Uterus (tissue), 4 donors: ENCODE data around the gene SLX4IP. TPM values are rescaled to one million over a fixed set of nuclear protein-coding genes. Genes with fewer than 3 reads are reported as not detected.
"Not testable (repeated sequence)": the region's sequence is repeated elsewhere in the genome, so short reads cannot be mapped to it uniquely, and the experiment has no call there.

Experiments used
- DNase-seq, 2 donors: peaks; one replicate each; pipeline ENCODE4 v3.0.0-alpha.2; 2019 to 2020
- H3K27ac ChIP-seq, 2 donors: fragments of 200-600 bp; sonication (generic); 1 replicate in 1 of 2; 2 replicates in 1 of 2; pipeline ENCODE4 v1.5.1; 2016 to 2018
- H3K27me3 ChIP-seq, 2 donors: fragments of 200-600 bp; sonication (generic); one replicate each; pipeline ENCODE4 v1.5.1; 2018 to 2019; ENCODE audit warnings: control low read depth in 1 of 2
- H3K36me3 ChIP-seq, 2 donors: fragments of 200-600 bp; sonication (generic); one replicate each; pipeline ENCODE4 v1.5.1; 2019; ENCODE audit warnings: control low read depth in 1 of 2
- H3K4me1 ChIP-seq, 2 donors: fragments of 200-600 bp; sonication (generic); one replicate each; pipeline ENCODE4 v1.5.1; 2018 to 2019; ENCODE audit warnings: control low read depth in 1 of 2
- H3K4me3 ChIP-seq, 2 donors: fragments of 200-600 bp; sonication (generic); 1 replicate in 1 of 2; 2 replicates in 1 of 2; pipeline ENCODE4 v1.5.1; 2018 to 2019; ENCODE audit warnings: mild to moderate bottlenecking in 1 of 2
- H3K9me3 ChIP-seq, 2 donors: fragments of 200-600 bp; sonication (generic); one replicate each; pipeline ENCODE4 v1.5.1; 2019; ENCODE audit warnings: control low read depth in 1 of 2
- CTCF ChIP-seq, 4 experiments: fragments of 200-600 bp in 2 of 4; fragments of 450-650 bp in 2 of 4; sonication (generic) in 2 of 4; IDR thresholded peaks; one replicate each; pipeline ENCODE4 v1.5.1; 2016 to 2019; ENCODE audit warnings: antibody characterized with exemption in 4 of 4, mild to moderate bottlenecking in 2 of 4, moderate library complexity in 1 of 4
- POLR2A ChIP-seq, 2 donors: fragments of 450-650 bp; IDR thresholded peaks; one replicate each; pipeline ENCODE4 v1.6.1; 2016; ENCODE audit warnings: antibody characterized with exemption in 2 of 2, mild to moderate bottlenecking in 1 of 2, moderate library complexity in 1 of 2
- intact Hi-C: fragments of 100-400 bp; cut with DNase I; formaldehyde crosslinking; loops from one replicate; pipeline ENCODE4 v1.15.1; 2023; ENCODE audit warnings: low total_unique reads
- total RNA-seq, 4 donors: library from RNA; depleted of rRNA in 3 of 4; stranded (reverse); fragments of >200 nt in 3 of 4; gene quantifications; one replicate each; pipeline versions ENCODE4 v1.1.0 to v1.2.4, GENCODE V29; 2014 to 2023
- donor health status: DM: yes; HTN: yes; CAD: no.

The SLX4IP gene
- total RNA-seq, 4 donors from 2014 or later: 0.51 to 7.1 (median 2.0) TPM

GRCh38 chr20:10415013-10415650, 20.0 kb upstream of the SLX4IP start:
- DNase-seq: no peak
- H3K9me3 ChIP-seq: no peaks in the 10 kb centered on the region
- intact Hi-C loops: no loop called here

GRCh38 chr20:10417218-10417617, 17.9 kb upstream of the SLX4IP start:
- DNase-seq, H3K9me3 ChIP-seq, H3K36me3 ChIP-seq, H3K4me3 ChIP-seq, H3K27ac ChIP-seq, H3K27me3 ChIP-seq, H3K4me1 ChIP-seq, intact Hi-C loops: not testable (repeated sequence)

More at GRCh38 chr20:10415013-10415650, 20.0 kb upstream of the SLX4IP start:
- Histone ChIP-seq H3K27me3 (no peaks in the 10 kb centered on the region), H3K4me1 (no peaks in the 10 kb centered on the region), H3K4me3 (no peak overlapping the region), H3K27ac (no peak overlapping the region), H3K36me3 (no peaks in the 10 kb centered on the region)
- TF ChIP-seq POLR2A (IDR thresholded peaks at IDR 0.05): no peak
- TF ChIP-seq CTCF (IDR thresholded peaks at IDR 0.05): no peak

- no peak overlapping the region for H3K4me3 ChIP-seq
- H3K4me1 ChIP-seq: no peaks in the 10 kb centered on the region
- no peak overlapping the region for H3K27ac ChIP-seq
- TF ChIP-seq CTCF (IDR thresholded peaks at IDR 0.05) (no peak), POLR2A (IDR thresholded peaks at IDR 0.05) (no peak)
- no peaks in the 10 kb centered on the region for H3K27me3 ChIP-seq
- DNase-seq: no peak
- intact Hi-C loops: loop anchor here (10.0 kb wide), 1 partner anchor 445 kb away; no protein-coding TSS in a partner anchor
- no peaks in the 10 kb centered on the region for H3K9me3 ChIP-seq
- H3K36me3 ChIP-seq: no peaks in the 10 kb centered on the region
Measured at GRCh38 chr20:10419550-10420133, 15.5 kb upstream of the SLX4IP start.

- Histone ChIP-seq H3K4me1 (no peaks in the 10 kb centered on the region), H3K9me3 (no peaks in the 10 kb centered on the region), H3K36me3 (no peaks in the 10 kb centered on the region), H3K27ac (no peak overlapping the region), H3K4me3 (no peak overlapping the region), H3K27me3 (no peaks in the 10 kb centered on the region)
- intact Hi-C loops: loop anchor here (10.0 kb wide), 1 partner anchor 449 kb away; no protein-coding TSS in a partner anchor
- DNase-seq: no peak
- TF ChIP-seq POLR2A (IDR thresholded peaks at IDR 0.05): no peak
- no peak for TF ChIP-seq CTCF (IDR thresholded peaks at IDR 0.05)
Measured at GRCh38 chr20:10423735-10424134, 11.4 kb upstream of the SLX4IP start.

- Histone ChIP-seq H3K36me3 (no peaks in the 10 kb centered on the region), H3K4me1 (no peaks in the 10 kb centered on the region), H3K27ac (peak overlapping the region in 1 of 2 donors; percentile 12), H3K27me3 (no peaks in the 10 kb centered on the region), H3K9me3 (no peaks in the 10 kb centered on the region), H3K4me3 (no peak overlapping the region)
- intact Hi-C loops: loop anchor here (10.0 kb wide), 1 partner anchor 452 kb away; no protein-coding TSS in a partner anchor
- TF ChIP-seq POLR2A (IDR thresholded peaks at IDR 0.05) (no peak), CTCF (IDR thresholded peaks at IDR 0.05) (peak; percentile 71 to 78 (median 72))
- DNase-seq: peak; percentile 30 to 55
Measured at GRCh38 chr20:10427060-10427692, 7.9 kb upstream of the SLX4IP start.
